ENCODE data around the gene TNIK. TPM values are rescaled to one million over a fixed set of nuclear protein-coding genes. Genes with fewer than 3 reads are reported as not detected.

TNIK gene
- total and polyA plus RNA-seq, 10 of the 15 experiments (the other 5 are each of a cell fraction or from before 2014, with no cell fraction given): 13.9 to 74.3 (median 48.2) TPM

DNA sequence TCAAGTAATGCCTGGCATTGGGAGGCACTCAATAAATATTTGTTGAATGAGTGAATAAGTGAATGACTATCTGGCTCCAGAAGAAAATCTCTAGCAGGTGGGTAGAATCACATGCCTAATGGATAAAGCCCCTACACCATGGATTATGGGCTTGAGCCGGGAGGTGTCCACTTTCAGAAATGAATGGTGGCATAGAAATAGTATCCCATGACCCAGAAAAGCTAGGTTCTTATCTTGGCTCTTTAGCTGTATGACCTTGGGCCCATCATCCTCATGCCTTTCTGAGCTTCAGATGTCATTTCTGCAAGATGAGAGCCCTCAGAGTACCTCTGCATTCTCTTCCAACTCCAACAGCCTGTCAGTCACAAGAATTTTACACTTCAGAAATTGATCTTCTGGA is 37.3 kb upstream of the TNIK start:
- ChIA-PET SMC1A (ENCODE audit: uncharacterized antibody, unreplicated experiment) (interaction anchor here (1.4 kb wide), 1 partner anchor 295 kb away, joined by 3 read pairs; no protein-coding TSS in a partner anchor), CTCF (no interaction called here), POLR2A (no interaction called here), RAD21 (ENCODE audit: unreplicated experiment) (no interaction called here)
- Histone ChIP-seq H2AFZ (ENCODE audit: control insufficient read depth, low read depth, low read length) (no peak overlapping the region), H3K9me3 (replicated peaks; ENCODE audit: control insufficient read depth, insufficient read depth, low read length) (no peaks in the 10 kb centered on the region), H3K9ac (ENCODE audit: control insufficient read depth, insufficient read depth, low read length) (no peak overlapping the region), H4K20me1 (ENCODE audit: control insufficient read depth, insufficient read depth) (no peaks in the 10 kb centered on the region), H3K4me1 (ENCODE audit: control insufficient read depth, insufficient read depth, low read length) (no peaks in the 10 kb centered on the region), H3K27ac (ENCODE audit: control insufficient read depth, insufficient read depth) (no peak overlapping the region), H3K4me2 (ENCODE audit: control insufficient read depth, insufficient read depth) (no peak overlapping the region), H3K36me3 (ENCODE audit: control insufficient read depth in 2 of 2, insufficient read depth in 2 of 2, low read length in 1 of 2) (no peaks in the 10 kb centered on the region), H3K27me3 (replicated peaks in 1 of 2; ENCODE audit: control insufficient read depth in 2 of 2, insufficient read depth in 2 of 2, low read length in 1 of 2) (no peaks in the 10 kb centered on the region), H3K79me2 (ENCODE audit: control insufficient read depth, insufficient read depth, low read length) (no peaks in the 10 kb centered on the region), H3K4me3 (no peak overlapping the region)
- DNase-seq (ENCODE audit: low read depth, low spot score): no peak
- 47% methylated on average over 1 of the region's 1 CpG for WGBS (ENCODE audit: insufficient coverage, insufficient replicate concordance, low lambda C conversion rate, missing lambda C conversion rate)
- no peak for ATAC-seq
- no TSS peak for BruUV-seq (replicated peaks)
- in situ Hi-C loops (cut with MboI) (no loop called here), intact Hi-C loops (cut with micrococcal nuclease; ENCODE audit: unreplicated experiment) (no loop called here)
- no peak for FAIRE-seq
- TF ChIP-seq HDAC6 (IDR thresholded peaks at IDR 0.05; ENCODE audit: unreplicated experiment) (no peak), BACH1 (IDR thresholded peaks at IDR 0.05; ENCODE audit: borderline replicate concordance) (no peak), PKNOX1 (IDR thresholded peaks at IDR 0.05) (no peak), PAX8 (IDR thresholded peaks at IDR 0.05) (no peak), NKRF (conservative IDR thresholded peaks at IDR 0.05) (no peak), NR2C1 (IDR thresholded peaks at IDR 0.05) (no peak), BCL3 (IDR thresholded peaks at IDR 0.05; ENCODE audit: borderline replicate concordance, insufficient read depth, low read depth, low read length, poor library complexity, severe bottlenecking) (no peak), RAD21 (IDR thresholded peaks at IDR 0.05; ENCODE audit: insufficient read depth, low read depth, low read length) (no peak)
- TF ChIP-seq, protein P1, sequence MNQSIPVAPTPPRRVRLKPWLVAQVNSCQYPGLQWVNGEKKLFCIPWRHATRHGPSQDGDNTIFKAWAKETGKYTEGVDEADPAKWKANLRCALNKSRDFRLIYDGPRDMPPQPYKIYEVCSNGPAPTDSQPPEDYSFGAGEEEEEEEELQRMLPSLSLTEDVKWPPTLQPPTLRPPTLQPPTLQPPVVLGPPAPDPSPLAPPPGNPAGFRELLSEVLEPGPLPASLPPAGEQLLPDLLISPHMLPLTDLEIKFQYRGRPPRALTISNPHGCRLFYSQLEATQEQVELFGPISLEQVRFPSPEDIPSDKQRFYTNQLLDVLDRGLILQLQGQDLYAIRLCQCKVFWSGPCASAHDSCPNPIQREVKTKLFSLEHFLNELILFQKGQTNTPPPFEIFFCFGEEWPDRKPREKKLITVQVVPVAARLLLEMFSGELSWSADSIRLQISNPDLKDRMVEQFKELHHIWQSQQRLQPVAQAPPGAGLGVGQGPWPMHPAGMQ (IDR thresholded peaks at IDR 0.05; ENCODE audit: borderline replicate concordance): no peak

All from GM12878 (cell line).